GM23338 (cell line): ENCODE data around the gene PEX16. TPM values are rescaled to one million over a fixed set of nuclear protein-coding genes. Genes with fewer than 3 reads are reported as not detected.

Experiments
- ATAC-seq: fragments of 200-7000 bp; cut with Tn5 transposase; 3 replicates; pipeline ENCODE4 v1.9.1; 2020
- DNase-seq: peaks from one replicate; pipeline ENCODE4 v3.0.0-alpha.2; 2015; ENCODE audit warnings: low spot score
- H2AFZ ChIP-seq: fragments of 200-600 bp; sonication (generic); 2 replicates; pipeline ENCODE4 v1.8.0; 2016; ENCODE audit warnings: antibody characterized with exemption, mild to moderate bottlenecking, moderate library complexity
- H3F3A ChIP-seq: fragments of 200-600 bp; sonication (generic); replicated peaks from 2 replicates; pipeline ENCODE4 v1.8.0; 2017; ENCODE audit warnings: antibody characterized with exemption, mixed run types, low read depth
- H3K27ac ChIP-seq: fragments of 200-600 bp; sonication (generic); 2 replicates; pipeline ENCODE4 v1.6.1; 2016; ENCODE audit warnings: low read depth
- H3K27me3 ChIP-seq: fragments of 200-600 bp; sonication (generic); 2 replicates; pipeline ENCODE4 v1.8.0; 2016; ENCODE audit warnings: mild to moderate bottlenecking, mixed run types, moderate library complexity; ENCODE audit not compliant: insufficient read depth
- H3K36me3 ChIP-seq: fragments of 200-600 bp; sonication (generic); 2 replicates; pipeline ENCODE4 v1.8.0; 2016; ENCODE audit warnings: mild to moderate bottlenecking; ENCODE audit not compliant: insufficient read depth
- H3K4me1 ChIP-seq: fragments of 200-600 bp; sonication (generic); 2 replicates; pipeline ENCODE4 v1.8.0; 2016; ENCODE audit warnings: mild to moderate bottlenecking, moderate library complexity; ENCODE audit not compliant: insufficient read depth
- H3K4me2 ChIP-seq: fragments of 200-600 bp; sonication (generic); 2 replicates; pipeline ENCODE4 v1.7.1; 2017; ENCODE audit warnings: mixed run types
- H3K4me3 ChIP-seq: fragments of 200-600 bp; sonication (generic); 2 replicates; pipeline ENCODE4 v1.6.1; 2016; ENCODE audit warnings: mixed run types
- H3K79me2 ChIP-seq: fragments of 200-600 bp; sonication (generic); replicated peaks from 2 replicates; pipeline ENCODE4 v1.8.0; 2017; ENCODE audit warnings: mild to moderate bottlenecking; ENCODE audit not compliant: insufficient read depth
- H3K9me2 ChIP-seq: fragments of 200-600 bp; sonication (generic); 2 replicates; pipeline ENCODE4 v1.8.0; 2017; ENCODE audit not compliant: insufficient read depth
- H4K20me1 ChIP-seq: fragments of 200-600 bp; sonication (generic); replicated peaks from 2 replicates; pipeline ENCODE4 v1.8.0; 2017; ENCODE audit warnings: mild to moderate bottlenecking; ENCODE audit not compliant: insufficient read depth
- H3K27ac Mint-ChIP-seq: 2 replicates; pipeline ENCODE4 v1.8.0; 2020; ENCODE audit warnings: inconsistent platforms, mild to moderate bottlenecking, moderate library complexity, mixed read lengths
- H3K27me3 Mint-ChIP-seq: 3 replicates; pipeline ENCODE4 v1.8.0; 2022; ENCODE audit warnings: low read depth, mild to moderate bottlenecking, moderate library complexity, mixed read lengths, inconsistent platforms; ENCODE audit not compliant: insufficient read depth, poor library complexity
- H3K36me3 Mint-ChIP-seq: 3 replicates; pipeline ENCODE4 v1.8.0; 2021; ENCODE audit warnings: low read depth, mild to moderate bottlenecking, inconsistent platforms, moderate library complexity, mixed read lengths
- H3K4me1 Mint-ChIP-seq: 3 replicates; pipeline ENCODE4 v1.8.0; 2020; ENCODE audit warnings: mild to moderate bottlenecking, inconsistent platforms, mixed read lengths
- H3K4me3 Mint-ChIP-seq: 3 replicates; pipeline ENCODE4 v1.8.0; 2021; ENCODE audit warnings: moderate library complexity, mild to moderate bottlenecking, inconsistent platforms, mixed read lengths
- H3K9me3 Mint-ChIP-seq: 3 replicates; pipeline ENCODE4 v1.8.0; 2020; ENCODE audit warnings: moderate library complexity, mild to moderate bottlenecking, inconsistent platforms, mixed read lengths
- CREB1 ChIP-seq: fragments of 250-450 bp; sonication (Bioruptor Pico); IDR thresholded peaks from 2 replicates; pipeline ENCODE4 v1.5.0; 2020; ENCODE audit warnings: low read depth, mild to moderate bottlenecking, moderate library complexity
- CTCF ChIP-seq, 2 experiments: fragments of 200-600 bp in 1 of 2; sonication (generic) in 1 of 2; conservative IDR thresholded peaks; 2 replicates each; pipeline versions ENCODE4 v1.5.1 to v1.6.1; 2016 to 2017; ENCODE audit warnings: antibody characterized with exemption in 2 of 2, low read depth in 2 of 2, mild to moderate bottlenecking in 2 of 2, moderate library complexity in 1 of 2
- ETS1 ChIP-seq: IDR thresholded peaks from 2 replicates; pipeline ENCODE4 v1.6.1; 2016; ENCODE audit warnings: antibody characterized with exemption
- EZH2 ChIP-seq: fragments of 200-600 bp; sonication (generic); IDR thresholded peaks from one replicate; pipeline ENCODE4 v1.8.0; 2017; ENCODE audit warnings: antibody characterized with exemption, mild to moderate bottlenecking, low read depth; ENCODE audit not compliant: unreplicated experiment
- EZH2phosphoT487 ChIP-seq: fragments of 200-600 bp; sonication (generic); IDR thresholded peaks from one replicate; pipeline ENCODE4 v1.8.1; 2018; ENCODE audit warnings: antibody characterized with exemption; ENCODE audit not compliant: unreplicated experiment
- JUNB ChIP-seq: IDR thresholded peaks from one replicate; pipeline ENCODE4 v1.6.1; 2016; ENCODE audit warnings: antibody characterized with exemption; ENCODE audit not compliant: unreplicated experiment
- NANOG ChIP-seq: IDR thresholded peaks from 2 replicates; pipeline ENCODE4 v1.6.1; 2016; ENCODE audit warnings: antibody characterized with exemption, borderline replicate concordance
- POLR2AphosphoS5 ChIP-seq: IDR thresholded peaks from 2 replicates; pipeline ENCODE4 v1.6.1; 2016; ENCODE audit warnings: antibody characterized with exemption, low read depth
- REST ChIP-seq: IDR thresholded peaks from one replicate; pipeline ENCODE4 v1.6.1; 2018; ENCODE audit warnings: antibody characterized with exemption; ENCODE audit not compliant: unreplicated experiment
- STAT1 ChIP-seq: IDR thresholded peaks from one replicate; pipeline ENCODE4 v1.6.1; 2016; ENCODE audit warnings: antibody characterized with exemption; ENCODE audit not compliant: unreplicated experiment
- ZNF114 ChIP-seq: fragments of 250-450 bp; sonication (Bioruptor Pico); IDR thresholded peaks from 2 replicates; pipeline ENCODE4 v1.5.0; 2020; ENCODE audit warnings: mild to moderate bottlenecking, moderate library complexity
- ZNF331 ChIP-seq: fragments of 250-450 bp; sonication (Bioruptor Pico); IDR thresholded peaks from 2 replicates; pipeline ENCODE4 v1.5.0; 2020; ENCODE audit warnings: low read depth, mild to moderate bottlenecking, moderate library complexity
- ZNF462 ChIP-seq: fragments of 250-450 bp; sonication (Bioruptor Pico); IDR thresholded peaks from 2 replicates; pipeline ENCODE4 v1.5.0; 2020; ENCODE audit warnings: mild to moderate bottlenecking, moderate library complexity
- polyA plus RNA-seq: library from polyadenylated mRNA; unstranded; fragments of >200 nt; fragmentation: Nextera tagmentation; extraction: Ambion mirVana; gene quantifications from 2 replicates; pipeline ENCODE4 v1.2.1, GENCODE V29; 2016
- total RNA-seq: library from RNA; depleted of rRNA; stranded (reverse); fragments of >200 nt; shearing (Covaris generic); gene quantifications from 2 replicates; pipeline ENCODE4 v1.2.3, GENCODE V29; 2014

Gene PEX16
- total and polyA plus RNA-seq, 2 experiments from 2014 or later: 23.3 to 34.1 TPM

- H3K27ac Mint-ChIP-seq: no peak overlapping the region
- Histone ChIP-seq H3F3A (no peaks in the 10 kb centered on the region), H3K9me2 (no peaks in the 10 kb centered on the region), H2AFZ (no peak overlapping the region), H3K79me2 (no peaks in the 10 kb centered on the region; the same call in 1 of the 2 replicates), H3K4me1 (peaks cover 6% of the 10 kb centered on the region; the same call in 1 of the 2 replicates), H3K27ac (no peak overlapping the region), H3K4me2 (no peak overlapping the region), H3K4me3 (no peak overlapping the region), H3K36me3 (no peaks in the 10 kb centered on the region), H4K20me1 (peaks cover 3% of the 10 kb centered on the region), H3K27me3 (peaks cover 3% of the 10 kb centered on the region; the same call in 1 of the 2 replicates)
- peaks cover 32% of the 10 kb centered on the region for H3K27me3 Mint-ChIP-seq
- DNase-seq: no peak
- H3K36me3 Mint-ChIP-seq: peaks cover 19% of the 10 kb centered on the region
- H3K4me3 Mint-ChIP-seq: no peak overlapping the region
- H3K9me3 Mint-ChIP-seq: no peaks in the 10 kb centered on the region
- ATAC-seq: no peak
- H3K4me1 Mint-ChIP-seq: peaks cover 8% of the 10 kb centered on the region
- TF ChIP-seq CTCF (conservative IDR thresholded peaks at IDR 0.05; ENCODE audit: low read depth in 2 of 2) (no peak), ZNF114 (CRISPR knock-in tag) (no peak), ZNF462 (CRISPR knock-in tag) (no peak), JUNB (no peak), STAT1 (no peak), POLR2AphosphoS5 (no peak), NANOG (no peak), CREB1 (CRISPR knock-in tag) (no peak), EZH2phosphoT487 (no peak), REST (no peak), EZH2 (no peak), ETS1 (no peak), ZNF331 (CRISPR knock-in tag) (no peak)
Observed at GRCh38 chr11:45904309-45904915, 13.3 kb downstream of the PEX16 start.
